HepG2 (cell line): ENCODE measurements around the gene UTP25. TPM values are rescaled to one million over a fixed set of nuclear protein-coding genes. Genes with fewer than 3 reads are reported as not detected.

Experiments used
- DMAP1 ChIP-seq: IDR thresholded peaks from 2 replicates; pipeline ENCODE4 v1.6.1; 2016
- NR3C1 ChIP-seq: sonication (generic); formaldehyde crosslinking; IDR thresholded peaks from 2 replicates; pipeline ENCODE4 v1.4.0; 2020; ENCODE audit warnings: missing genetic modification reagents
- THAP7 ChIP-seq: sonication (generic); formaldehyde crosslinking; IDR thresholded peaks from 2 replicates; pipeline ENCODE4 v1.8.1; 2023; ENCODE audit warnings: mild to moderate bottlenecking, missing genetic modification reagents
- ZNF407 ChIP-seq: sonication (generic); formaldehyde crosslinking; IDR thresholded peaks from one replicate; pipeline ENCODE4 v1.5.1; 2020; ENCODE audit warnings: mild to moderate bottlenecking, missing genetic modification reagents; ENCODE audit errors: not compliant biosample characterization
- polyA plus RNA-seq, 8 experiments: library from polyadenylated mRNA; depleted of rRNA in 3 of 8; stranded (reverse) in 7 of 8; unstranded in 1 of 8; fragments of >200 nt; fragmentation: Illumina TruSeq in 4 of 8; extraction: Trizol in 4 of 8; gene quantifications; 2 replicates each; pipeline versions ENCODE4 v1.2.1 to v1.2.3, GENCODE V29; 2011 to 2016; ENCODE audit warnings: low read depth in 4 of 8, missing spikeins in 1 of 8, mixed read lengths in 1 of 8; ENCODE audit not compliant: insufficient read depth in 1 of 8
- total RNA-seq, 5 experiments: library from RNA; depleted of rRNA; stranded (reverse); fragments of >200 nt; fragmentation: Illumina TruSeq; extraction: Trizol; gene quantifications; 2 replicates each; pipeline ENCODE4 v1.2.3, GENCODE V29; 2016; ENCODE audit warnings: low read depth in 1 of 5

The UTP25 gene
- total and polyA plus RNA-seq, 2 of the 13 experiments (the other 11 are each of a cell fraction or from before 2014, with no cell fraction given), result 4.8 to 5.7 TPM

GRCh38 chr1:209866201-209866600 is 38.4 kb downstream of the UTP25 start (continued):
- TF ChIP-seq NR3C1 (CRISPR knock-in tag), result no peak
- no peak for TF ChIP-seq ZNF407 (CRISPR knock-in tag)
- TF ChIP-seq DMAP1 (CRISPR knock-in tag), result no peak
- TF ChIP-seq THAP7 (CRISPR knock-in tag), result no peak
